H7 (cell line): ENCODE data around the gene FAM168B. TPM values are rescaled to one million over a fixed set of nuclear protein-coding genes. Genes with fewer than 3 reads are reported as not detected.
"Not testable (repeated sequence)": the region's sequence is repeated elsewhere in the genome, so short reads cannot be mapped to it uniquely, and the experiment has no call there.

Experiments
- DNase-seq: peaks from one replicate; pipeline ENCODE4 v3.0.0; 2012
- H3K27me3 ChIP-seq: 2 replicates; pipeline ENCODE4 v1.6.0; 2011; ENCODE audit warnings: mild to moderate bottlenecking, low read length; ENCODE audit not compliant: control insufficient read depth, insufficient read depth
- H3K36me3 ChIP-seq: replicated peaks from 2 replicates; pipeline ENCODE4 v1.5.1; 2011; ENCODE audit warnings: low read length; ENCODE audit not compliant: control insufficient read depth, insufficient read depth
- H3K4me3 ChIP-seq: 2 replicates; pipeline ENCODE4 v1.5.1; 2011; ENCODE audit warnings: low read depth, mild to moderate bottlenecking, control low read depth, low read length, moderate library complexity; ENCODE audit not compliant: insufficient read depth
- total RNA-seq: library from RNA; depleted of rRNA; stranded (reverse); fragments of >200 nt; shearing (Covaris generic); gene quantifications from 2 replicates; pipeline ENCODE4 v1.2.3, GENCODE V29; 2014

The FAM168B gene
- total RNA-seq, 1 experiment from 2014 or later: 57.6 TPM

GRCh38 chr2:131077182-131077846, 15.9 kb downstream of the FAM168B start:
- H3K27me3 ChIP-seq: no peaks in the 10 kb centered on the region
- DNase-seq: no peak
- H3K4me3 ChIP-seq: no peak overlapping the region
- peaks cover 29% of the 10 kb centered on the region for H3K36me3 ChIP-seq

- no peak for DNase-seq
- Histone ChIP-seq H3K4me3 (no peak overlapping the region), H3K27me3 (no peaks in the 10 kb centered on the region), H3K36me3 (peaks cover 26% of the 10 kb centered on the region)
Measured at GRCh38 chr2:131076707-131077106, 16.6 kb downstream of the FAM168B start.

- H3K36me3 ChIP-seq: peaks cover 32% of the 10 kb centered on the region
- H3K27me3 ChIP-seq, DNase-seq, H3K4me3 ChIP-seq: not testable (repeated sequence)
Measured at GRCh38 chr2:131075578-131075977, 17.7 kb downstream of the FAM168B start.

GRCh38 chr2:131068172-131068571, 25.1 kb downstream of the FAM168B start:
- DNase-seq, H3K4me3 ChIP-seq, H3K27me3 ChIP-seq: not testable (repeated sequence)
- H3K36me3 ChIP-seq: peaks cover 15% of the 10 kb centered on the region

- Histone ChIP-seq H3K27me3 (no peaks in the 10 kb centered on the region), H3K36me3 (peaks cover 15% of the 10 kb centered on the region), H3K4me3 (no peak overlapping the region)
- DNase-seq: no peak
Measured at GRCh38 chr2:131067465-131068125, 25.7 kb downstream of the FAM168B start.

- no peak overlapping the region for H3K4me3 ChIP-seq
- DNase-seq: no peak
- H3K27me3 ChIP-seq: no peaks in the 10 kb centered on the region
- H3K36me3 ChIP-seq: peaks cover 6% of the 10 kb centered on the region
Measured at GRCh38 chr2:131064589-131065512, 28.4 kb downstream of the FAM168B start.

GRCh38 chr2:131063501-131064283, 29.6 kb downstream of the FAM168B start:
- Histone ChIP-seq H3K4me3 (no peak overlapping the region), H3K27me3 (no peaks in the 10 kb centered on the region), H3K36me3 (peaks cover 5% of the 10 kb centered on the region; the same call in 1 of the 2 replicates)
- DNase-seq: no peak

- Histone ChIP-seq H3K27me3 (no peaks in the 10 kb centered on the region), H3K4me3 (no peak overlapping the region), H3K36me3 (peaks cover 20% of the 10 kb centered on the region)
- peak; percentile 14 for DNase-seq
Measured at GRCh38 chr2:131058920-131059319, 34.3 kb downstream of the FAM168B start.

- Histone ChIP-seq H3K36me3 (peaks cover 21% of the 10 kb centered on the region), H3K27me3 (no peaks in the 10 kb centered on the region), H3K4me3 (no peak overlapping the region)
- DNase-seq: peak; percentile 25
Measured at GRCh38 chr2:131058214-131058843, 34.9 kb downstream of the FAM168B start.

GRCh38 chr2:131056932-131057287, 36.4 kb downstream of the FAM168B start:
- Histone ChIP-seq H3K4me3 (no peak overlapping the region), H3K27me3 (no peaks in the 10 kb centered on the region), H3K36me3 (peaks cover 28% of the 10 kb centered on the region)
- peak; percentile 13 for DNase-seq

GRCh38 chr2:131056204-131056931, 36.9 kb downstream of the FAM168B start:
- peak; percentile 13 for DNase-seq
- Histone ChIP-seq H3K4me3 (no peak overlapping the region), H3K36me3 (peaks cover 29% of the 10 kb centered on the region), H3K27me3 (no peaks in the 10 kb centered on the region)

- peaks cover 29% of the 10 kb centered on the region for H3K36me3 ChIP-seq
- H3K4me3 ChIP-seq: no peak overlapping the region
- peak; percentile 18 for DNase-seq
- no peaks in the 10 kb centered on the region for H3K27me3 ChIP-seq
Measured at GRCh38 chr2:131055169-131056065, 37.8 kb downstream of the FAM168B start.
